ENCODE measurements around the gene FGGY. TPM values are rescaled to one million over a fixed set of nuclear protein-coding genes. Genes with fewer than 3 reads are reported as not detected.

FGGY gene
- total RNA-seq, 1 experiment from 2014 or later = 6.4 TPM

DNA sequence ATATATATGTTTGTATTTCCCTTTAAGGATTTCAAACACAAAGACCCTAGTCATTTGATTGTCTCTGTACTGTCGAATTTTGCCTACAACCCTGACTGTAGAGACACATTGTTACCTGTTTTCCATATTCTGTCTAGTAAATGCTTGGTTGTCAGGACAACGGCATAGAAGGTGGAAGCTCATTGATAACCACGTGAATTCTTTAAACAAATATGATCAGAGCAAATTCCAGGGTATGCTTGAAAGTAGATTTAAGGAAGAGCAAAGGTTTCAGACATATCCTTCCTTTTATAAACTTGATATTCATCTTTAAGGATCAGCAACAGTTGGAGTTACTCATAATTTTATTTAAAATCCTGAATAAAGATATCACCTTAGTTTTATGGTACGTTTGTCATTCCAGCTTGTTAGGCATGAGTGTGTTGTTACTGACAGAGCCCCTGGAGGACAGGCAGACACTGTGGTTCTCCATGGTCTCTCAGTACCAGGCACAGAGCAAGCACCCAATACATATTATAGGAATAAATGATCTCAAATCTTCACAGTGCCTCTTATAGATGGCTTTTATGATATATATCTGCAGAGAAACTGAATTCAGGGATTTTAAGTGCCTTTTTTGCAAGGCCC, 203.2 kb downstream of the FGGY start:
- no peaks in the 10 kb centered on the region for H3K36me3 Mint-ChIP-seq (ENCODE audit: insufficient read depth, unreplicated experiment)
- CTCF ChIA-PET = no interaction called here
- no peak overlapping the region for H3K27ac Mint-ChIP-seq (ENCODE audit: unreplicated experiment)

GRCh38 chr1:59500950-59501742, 204.3 kb downstream of the FGGY start:
- CTCF ChIA-PET = no interaction called here
- Histone ChIP-seq H3K36me3 (ENCODE audit: control insufficient read depth, insufficient read depth, low read length) (no peaks in the 10 kb centered on the region), H3K4me3 (ENCODE audit: low read depth, low read length) (no peak overlapping the region), H3K27me3 (replicated peaks; ENCODE audit: control insufficient read depth, insufficient read depth, low read length) (no peaks in the 10 kb centered on the region), H3K9me3 (no peaks in the 10 kb centered on the region), H3K4me1 (no peaks in the 10 kb centered on the region)
- intact Hi-C loops (cut with micrococcal nuclease; ENCODE audit: unreplicated experiment) = no loop called here
- H3K4me3 Mint-ChIP-seq (ENCODE audit: unreplicated experiment) = no peak overlapping the region
- H3K36me3 Mint-ChIP-seq (ENCODE audit: insufficient read depth, unreplicated experiment) = no peaks in the 10 kb centered on the region
- TF ChIP-seq, protein P1, sequence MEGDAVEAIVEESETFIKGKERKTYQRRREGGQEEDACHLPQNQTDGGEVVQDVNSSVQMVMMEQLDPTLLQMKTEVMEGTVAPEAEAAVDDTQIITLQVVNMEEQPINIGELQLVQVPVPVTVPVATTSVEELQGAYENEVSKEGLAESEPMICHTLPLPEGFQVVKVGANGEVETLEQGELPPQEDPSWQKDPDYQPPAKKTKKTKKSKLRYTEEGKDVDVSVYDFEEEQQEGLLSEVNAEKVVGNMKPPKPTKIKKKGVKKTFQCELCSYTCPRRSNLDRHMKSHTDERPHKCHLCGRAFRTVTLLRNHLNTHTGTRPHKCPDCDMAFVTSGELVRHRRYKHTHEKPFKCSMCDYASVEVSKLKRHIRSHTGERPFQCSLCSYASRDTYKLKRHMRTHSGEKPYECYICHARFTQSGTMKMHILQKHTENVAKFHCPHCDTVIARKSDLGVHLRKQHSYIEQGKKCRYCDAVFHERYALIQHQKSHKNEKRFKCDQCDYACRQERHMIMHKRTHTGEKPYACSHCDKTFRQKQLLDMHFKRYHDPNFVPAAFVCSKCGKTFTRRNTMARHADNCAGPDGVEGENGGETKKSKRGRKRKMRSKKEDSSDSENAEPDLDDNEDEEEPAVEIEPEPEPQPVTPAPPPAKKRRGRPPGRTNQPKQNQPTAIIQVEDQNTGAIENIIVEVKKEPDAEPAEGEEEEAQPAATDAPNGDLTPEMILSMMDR (IDR thresholded peaks at IDR 0.05; ENCODE audit: insufficient read depth in 1 of 2, low read depth in 1 of 2, low read length in 1 of 2, severe bottlenecking in 1 of 2, unreplicated experiment in 1 of 2) = no peak
- POLR2A ChIA-PET = no interaction called here
- BruUV-seq (replicated peaks) = no TSS peak
- no peaks in the 10 kb centered on the region for H3K4me1 Mint-ChIP-seq (ENCODE audit: low read depth, unreplicated experiment)
- H3K27ac Mint-ChIP-seq (ENCODE audit: unreplicated experiment) = no peak overlapping the region
- no peaks in the 10 kb centered on the region for H3K9me3 Mint-ChIP-seq (ENCODE audit: unreplicated experiment)
- no peak for DNase-seq
- H3K27me3 Mint-ChIP-seq (ENCODE audit: insufficient read depth, unreplicated experiment) = no peaks in the 10 kb centered on the region

More for the DNA sequence above, 203.2 kb downstream of the FGGY start:
- Mint-ChIP-seq H3K4me1 (ENCODE audit: low read depth, unreplicated experiment) (no peaks in the 10 kb centered on the region), H3K9me3 (ENCODE audit: unreplicated experiment) (no peaks in the 10 kb centered on the region), H3K4me3 (ENCODE audit: unreplicated experiment) (no peak overlapping the region), H3K27me3 (ENCODE audit: insufficient read depth, unreplicated experiment) (no peaks in the 10 kb centered on the region)
- BruUV-seq (replicated peaks) = no TSS peak
- no peak for DNase-seq
- intact Hi-C loops (cut with micrococcal nuclease; ENCODE audit: unreplicated experiment) = no loop called here
- H3K36me3 ChIP-seq (ENCODE audit: control insufficient read depth, insufficient read depth, low read length) = no peaks in the 10 kb centered on the region
- TF ChIP-seq, protein P1 (IDR thresholded peaks at IDR 0.05; ENCODE audit: insufficient read depth in 1 of 2, low read depth in 1 of 2, low read length in 1 of 2, severe bottlenecking in 1 of 2, unreplicated experiment in 1 of 2) = no peak
- no peaks in the 10 kb centered on the region for H3K9me3 ChIP-seq
- POLR2A ChIA-PET = no interaction called here
- no peak overlapping the region for H3K4me3 ChIP-seq (ENCODE audit: low read depth, low read length)
- H3K27me3 ChIP-seq (replicated peaks; ENCODE audit: control insufficient read depth, insufficient read depth, low read length) = no peaks in the 10 kb centered on the region
- H3K4me1 ChIP-seq = no peaks in the 10 kb centered on the region

GRCh38 chr1:59502009-59502691, 205.3 kb downstream of the FGGY start:
- Histone ChIP-seq H3K9me3 (no peaks in the 10 kb centered on the region), H3K4me1 (no peaks in the 10 kb centered on the region), H3K36me3 (ENCODE audit: control insufficient read depth, insufficient read depth, low read length) (no peaks in the 10 kb centered on the region), H3K4me3 (ENCODE audit: low read depth, low read length) (no peak overlapping the region), H3K27me3 (replicated peaks; ENCODE audit: control insufficient read depth, insufficient read depth, low read length) (no peaks in the 10 kb centered on the region)
- Mint-ChIP-seq H3K4me3 (ENCODE audit: unreplicated experiment) (no peak overlapping the region), H3K4me1 (ENCODE audit: low read depth, unreplicated experiment) (no peaks in the 10 kb centered on the region), H3K9me3 (ENCODE audit: unreplicated experiment) (no peaks in the 10 kb centered on the region), H3K27ac (ENCODE audit: unreplicated experiment) (no peak overlapping the region), H3K27me3 (ENCODE audit: insufficient read depth, unreplicated experiment) (no peaks in the 10 kb centered on the region), H3K36me3 (ENCODE audit: insufficient read depth, unreplicated experiment) (no peaks in the 10 kb centered on the region)
- POLR2A ChIA-PET = no interaction called here
- intact Hi-C loops (cut with micrococcal nuclease; ENCODE audit: unreplicated experiment) = no loop called here
- no TSS peak for BruUV-seq (replicated peaks)
- DNase-seq = no peak
- CTCF ChIA-PET = no interaction called here
- TF ChIP-seq, protein P1 (IDR thresholded peaks at IDR 0.05; ENCODE audit: insufficient read depth in 1 of 2, low read depth in 1 of 2, low read length in 1 of 2, severe bottlenecking in 1 of 2, unreplicated experiment in 1 of 2) = no peak

All from Caco-2 (cell line).